Endothelial cell (in vitro differentiated cells): ENCODE measurements around the gene DYNLT5. TPM values are rescaled to one million over a fixed set of nuclear protein-coding genes. Genes with fewer than 3 reads are reported as not detected.

Source experiments
- DNase-seq: peaks from one replicate; pipeline ENCODE4 v3.0.0; 2021; ENCODE audit warnings: low spot score
- H3K27ac Mint-ChIP-seq: one replicate; pipeline ENCODE4 v1.8.0; 2021; ENCODE audit warnings: mixed read lengths, inconsistent platforms; ENCODE audit not compliant: unreplicated experiment
- H3K27me3 Mint-ChIP-seq: one replicate; pipeline ENCODE4 v1.8.0; 2021; ENCODE audit warnings: mild to moderate bottlenecking, moderate library complexity, mixed read lengths, inconsistent platforms; ENCODE audit not compliant: unreplicated experiment
- H3K36me3 Mint-ChIP-seq: one replicate; pipeline ENCODE4 v1.8.0; 2021; ENCODE audit warnings: mild to moderate bottlenecking, low read depth, mixed read lengths, inconsistent platforms; ENCODE audit not compliant: unreplicated experiment
- H3K4me1 Mint-ChIP-seq: one replicate; pipeline ENCODE4 v1.8.0; 2021; ENCODE audit warnings: mild to moderate bottlenecking, mixed read lengths, inconsistent platforms; ENCODE audit not compliant: unreplicated experiment
- H3K4me3 Mint-ChIP-seq: one replicate; pipeline ENCODE4 v1.8.0; 2021; ENCODE audit warnings: mild to moderate bottlenecking, mixed read lengths, inconsistent platforms; ENCODE audit not compliant: unreplicated experiment
- H3K9me3 Mint-ChIP-seq: one replicate; pipeline ENCODE4 v1.8.0; 2021; ENCODE audit warnings: mixed read lengths, inconsistent platforms; ENCODE audit not compliant: unreplicated experiment
- total RNA-seq: library from RNA; stranded (reverse); fragmentation: NEBNext Ultra II Directional; extraction: Animal tissue kit (Norgen Biotek cat#: 25700); gene quantifications from one replicate; pipeline ENCODE4 v1.2.1, GENCODE V29; 2021; ENCODE audit not compliant: unreplicated experiment
- TF ChIP-seq, protein P1 (sequence below): fragments of 200-600 bp; sonication (generic); IDR thresholded peaks from one replicate; pipeline ENCODE4 v1.5.0; 2021; ENCODE audit warnings: antibody characterized with exemption; ENCODE audit not compliant: unreplicated experiment

Gene DYNLT5
- total RNA-seq, 1 donor from 2014 or later: 57.9 TPM

DNA sequence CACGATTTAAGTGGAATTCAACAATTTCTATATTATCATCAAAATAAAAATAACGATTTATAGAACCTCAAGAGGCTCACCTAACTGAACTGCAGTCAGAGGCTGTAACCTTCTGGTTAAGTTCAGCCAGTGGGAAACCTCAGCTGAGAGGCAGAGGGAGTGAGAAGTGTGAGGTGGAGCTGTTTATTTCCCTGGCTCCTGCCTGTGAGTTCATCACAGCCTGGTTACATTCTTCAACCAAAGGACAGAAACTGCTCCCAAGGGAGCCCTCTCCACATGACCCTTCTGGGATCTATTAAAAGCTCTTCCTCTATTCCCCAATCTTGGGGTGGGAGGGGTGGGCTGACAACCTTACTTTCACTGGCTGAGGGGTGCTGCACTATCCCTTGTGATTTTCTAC lies 22.2 kb downstream of the DYNLT5 start:
- peaks cover 3% of the 10 kb centered on the region for H3K27me3 Mint-ChIP-seq
- no peak for DNase-seq
- peaks cover 4% of the 10 kb centered on the region for H3K9me3 Mint-ChIP-seq
- H3K27ac Mint-ChIP-seq: no peak overlapping the region
- H3K4me1 Mint-ChIP-seq: no peaks in the 10 kb centered on the region
- H3K4me3 Mint-ChIP-seq: no peak overlapping the region
- TF ChIP-seq, protein P1, sequence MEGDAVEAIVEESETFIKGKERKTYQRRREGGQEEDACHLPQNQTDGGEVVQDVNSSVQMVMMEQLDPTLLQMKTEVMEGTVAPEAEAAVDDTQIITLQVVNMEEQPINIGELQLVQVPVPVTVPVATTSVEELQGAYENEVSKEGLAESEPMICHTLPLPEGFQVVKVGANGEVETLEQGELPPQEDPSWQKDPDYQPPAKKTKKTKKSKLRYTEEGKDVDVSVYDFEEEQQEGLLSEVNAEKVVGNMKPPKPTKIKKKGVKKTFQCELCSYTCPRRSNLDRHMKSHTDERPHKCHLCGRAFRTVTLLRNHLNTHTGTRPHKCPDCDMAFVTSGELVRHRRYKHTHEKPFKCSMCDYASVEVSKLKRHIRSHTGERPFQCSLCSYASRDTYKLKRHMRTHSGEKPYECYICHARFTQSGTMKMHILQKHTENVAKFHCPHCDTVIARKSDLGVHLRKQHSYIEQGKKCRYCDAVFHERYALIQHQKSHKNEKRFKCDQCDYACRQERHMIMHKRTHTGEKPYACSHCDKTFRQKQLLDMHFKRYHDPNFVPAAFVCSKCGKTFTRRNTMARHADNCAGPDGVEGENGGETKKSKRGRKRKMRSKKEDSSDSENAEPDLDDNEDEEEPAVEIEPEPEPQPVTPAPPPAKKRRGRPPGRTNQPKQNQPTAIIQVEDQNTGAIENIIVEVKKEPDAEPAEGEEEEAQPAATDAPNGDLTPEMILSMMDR: no peak
- H3K36me3 Mint-ChIP-seq: peaks cover 40% of the 10 kb centered on the region

DNA sequence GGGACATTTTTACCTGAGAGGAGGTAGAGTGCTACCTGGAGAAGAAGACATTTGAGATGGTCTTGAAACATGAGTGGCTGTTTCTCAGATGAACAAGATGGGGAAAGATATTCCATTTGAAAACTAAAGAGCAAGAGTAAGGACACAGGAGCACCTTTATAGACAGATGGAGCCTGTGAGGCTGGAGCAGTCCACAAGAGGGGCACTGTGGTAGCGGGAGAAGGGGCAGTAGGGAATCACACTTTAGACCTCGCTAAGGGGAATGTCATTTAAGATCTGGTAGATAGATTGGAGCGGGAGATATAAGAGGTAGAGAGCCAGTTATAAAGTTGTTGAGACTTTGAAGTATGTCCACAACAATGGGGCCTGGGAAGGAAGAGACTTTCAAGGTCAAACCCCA lies 23.4 kb downstream of the DYNLT5 start:
- Mint-ChIP-seq H3K27me3 (peaks cover 3% of the 10 kb centered on the region), H3K4me3 (peak overlapping the region; percentile 20), H3K4me1 (no peaks in the 10 kb centered on the region), H3K9me3 (peaks cover 12% of the 10 kb centered on the region), H3K27ac (no peak overlapping the region), H3K36me3 (peaks cover 48% of the 10 kb centered on the region)
- DNase-seq: no peak
- TF ChIP-seq, protein P1: no peak

DNA sequence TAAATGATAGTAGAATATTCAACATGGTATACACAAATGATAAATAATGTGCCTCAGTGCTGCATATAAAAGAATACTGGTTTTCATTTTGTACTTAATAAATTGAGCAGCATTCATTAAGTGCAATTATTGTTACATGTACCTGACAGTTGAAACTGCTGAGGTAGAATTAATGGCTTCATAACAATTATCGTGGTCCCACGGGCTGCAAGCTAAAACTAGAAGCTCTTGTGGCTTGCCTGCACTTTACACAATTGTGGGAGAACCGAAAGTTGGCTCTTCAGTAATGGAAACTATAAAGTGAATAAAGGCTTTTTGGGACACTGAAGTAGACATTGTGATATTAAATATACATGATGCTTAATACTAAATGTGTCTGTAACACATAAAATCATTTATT lies 25.6 kb downstream of the DYNLT5 start:
- no peak for DNase-seq
- Mint-ChIP-seq H3K4me3 (no peak overlapping the region), H3K27ac (no peak overlapping the region), H3K36me3 (peaks cover 49% of the 10 kb centered on the region), H3K9me3 (peaks cover 17% of the 10 kb centered on the region), H3K4me1 (no peaks in the 10 kb centered on the region), H3K27me3 (peaks cover 6% of the 10 kb centered on the region)
- TF ChIP-seq, protein P1: no peak

DNA sequence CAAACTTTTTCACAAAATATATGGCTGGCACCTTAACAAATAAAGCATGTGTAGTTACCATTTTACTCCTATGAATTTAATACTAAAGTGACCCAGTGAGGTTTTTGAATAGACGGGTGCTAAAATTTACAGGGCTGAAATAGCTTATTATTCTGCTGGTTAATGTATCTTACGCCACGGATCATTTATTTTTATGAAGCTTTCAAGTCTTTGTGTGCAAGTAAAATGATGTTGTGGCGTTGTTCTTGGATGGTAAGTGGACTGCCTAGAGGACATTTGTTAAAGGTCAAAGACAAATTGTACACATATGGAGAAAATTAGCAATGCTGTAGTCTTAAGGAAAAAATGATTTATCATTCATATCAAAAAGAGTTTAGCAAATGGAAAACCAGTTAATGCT lies 26.0 kb downstream of the DYNLT5 start:
- no peak overlapping the region for H3K4me3 Mint-ChIP-seq
- TF ChIP-seq, protein P1: no peak
- no peak for DNase-seq
- H3K27me3 Mint-ChIP-seq: peaks cover 6% of the 10 kb centered on the region
- peaks cover 17% of the 10 kb centered on the region for H3K9me3 Mint-ChIP-seq
- no peak overlapping the region for H3K27ac Mint-ChIP-seq
- peaks cover 44% of the 10 kb centered on the region for H3K36me3 Mint-ChIP-seq
- H3K4me1 Mint-ChIP-seq: no peaks in the 10 kb centered on the region

DNA sequence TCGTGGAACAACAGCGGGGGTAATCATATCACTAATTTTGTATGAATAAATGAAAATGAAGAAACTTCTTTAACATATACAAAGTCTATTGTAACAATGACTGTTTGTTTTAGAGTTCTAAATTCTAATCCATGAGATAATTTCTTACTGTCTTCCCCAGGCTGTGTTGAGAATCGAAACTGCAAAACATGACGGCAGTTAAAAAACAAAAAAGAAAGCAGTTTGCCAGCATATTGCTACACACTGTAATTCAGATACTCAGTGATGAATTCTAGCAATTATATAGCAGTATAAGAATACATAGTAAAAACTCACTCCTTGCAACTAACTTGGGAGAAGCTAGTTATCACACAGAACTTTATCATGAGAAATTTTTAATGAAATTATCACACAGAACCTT lies 26.7 kb downstream of the DYNLT5 start:
- DNase-seq: no peak
- Mint-ChIP-seq H3K27ac (no peak overlapping the region), H3K9me3 (peaks cover 17% of the 10 kb centered on the region), H3K27me3 (peaks cover 6% of the 10 kb centered on the region), H3K4me1 (no peaks in the 10 kb centered on the region), H3K36me3 (peaks cover 41% of the 10 kb centered on the region), H3K4me3 (peak overlapping the region; percentile 35)
- TF ChIP-seq, protein P1: no peak
